ENCODE results near the gene MBTD1.

The MBTD1 gene

GRCh38 chr17:51261024-51261963 lies 1.4 kb upstream of the MBTD1 start:
- FAIRE-seq (no peak), DNase-seq (ENCODE audit: insufficient read length, low spot score) (no peak)
- no peak for TF ChIP-seq POLR2A (IDR thresholded peaks at IDR 0.05; ENCODE audit: low read depth, low read length)

- TF ChIP-seq POLR2A (IDR thresholded peaks at IDR 0.05; ENCODE audit: low read depth, low read length) = peak; percentile 70
- peak; percentile 94 for DNase-seq (ENCODE audit: insufficient read length, low spot score)
- FAIRE-seq = peak; percentile 71
Observed at GRCh38 chr17:51260237-51261023, 581 bp upstream of the MBTD1 start, which contains the start of gene UTP18. Gene UTP18 (plus strand): TSS chr17:51260546. CDS start chr17:51260585, 39 bp downstream.

- DNase-seq (ENCODE audit: insufficient read length, low spot score) = peak; percentile 23
- no peak for TF ChIP-seq POLR2A (IDR thresholded peaks at IDR 0.05; ENCODE audit: low read depth, low read length)
- no peak for FAIRE-seq
Observed at GRCh38 chr17:51258756-51259563, 889 bp downstream of the MBTD1 start.

- TF ChIP-seq POLR2A (IDR thresholded peaks at IDR 0.05; ENCODE audit: low read depth, low read length) = no peak
- no peak for FAIRE-seq
- DNase-seq (ENCODE audit: insufficient read length, low spot score) = no peak
Observed at GRCh38 chr17:51257150-51258081, 2.4 kb downstream of the MBTD1 start.

- no peak for TF ChIP-seq POLR2A (IDR thresholded peaks at IDR 0.05; ENCODE audit: low read depth, low read length)
- DNase-seq (ENCODE audit: insufficient read length, low spot score) (no peak), FAIRE-seq (no peak)
Observed at GRCh38 chr17:51256101-51256500, 3.7 kb downstream of the MBTD1 start.

GRCh38 chr17:51255673-51256072 lies 4.2 kb downstream of the MBTD1 start:
- DNase-seq (ENCODE audit: insufficient read length, low spot score) = no peak
- no peak for FAIRE-seq
- TF ChIP-seq POLR2A (IDR thresholded peaks at IDR 0.05; ENCODE audit: low read depth, low read length) = no peak

- DNase-seq (ENCODE audit: insufficient read length, low spot score) (no peak), FAIRE-seq (peak; percentile 94)
- TF ChIP-seq POLR2A (IDR thresholded peaks at IDR 0.05; ENCODE audit: low read depth, low read length) = no peak
Observed at GRCh38 chr17:51251010-51251409, 8.8 kb downstream of the MBTD1 start.

- FAIRE-seq (peak; percentile 90), DNase-seq (ENCODE audit: insufficient read length, low spot score) (no peak)
- TF ChIP-seq POLR2A (IDR thresholded peaks at IDR 0.05; ENCODE audit: low read depth, low read length) = no peak
Observed at GRCh38 chr17:51250314-51250840, 9.5 kb downstream of the MBTD1 start.

GRCh38 chr17:51245535-51245934 lies 14.3 kb downstream of the MBTD1 start:
- no peak for TF ChIP-seq POLR2A (IDR thresholded peaks at IDR 0.05; ENCODE audit: low read depth, low read length)
- FAIRE-seq (no peak), DNase-seq (ENCODE audit: insufficient read length, low spot score) (no peak)

- TF ChIP-seq POLR2A (IDR thresholded peaks at IDR 0.05; ENCODE audit: low read depth, low read length) = no peak
- peak; percentile 87 for FAIRE-seq
- no peak for DNase-seq (ENCODE audit: insufficient read length, low spot score)
Observed at GRCh38 chr17:51244041-51244440, 15.8 kb downstream of the MBTD1 start.

- FAIRE-seq (peak; percentile 79), DNase-seq (ENCODE audit: insufficient read length, low spot score) (no peak)
- no peak for TF ChIP-seq POLR2A (IDR thresholded peaks at IDR 0.05; ENCODE audit: low read depth, low read length)
Observed at GRCh38 chr17:51240275-51240674, 19.6 kb downstream of the MBTD1 start.

GRCh38 chr17:51238255-51238887 lies 21.5 kb downstream of the MBTD1 start:
- DNase-seq (ENCODE audit: insufficient read length, low spot score) = no peak
- peak; percentile 55 for FAIRE-seq
- TF ChIP-seq POLR2A (IDR thresholded peaks at IDR 0.05; ENCODE audit: low read depth, low read length) = no peak

Measured in H54 (cell line).